ENCODE data around the gene CDC42SE2.
A peak's percentile ranks its signal among the peaks of the same experiment; 100 is the strongest.
"Not testable (repeated sequence)": the region's sequence is repeated elsewhere in the genome, so short reads cannot be mapped to it uniquely, and the experiment has no call there.

The CDC42SE2 gene

GRCh38 chr5:131250751-131251475 lies 12.9 kb upstream of the CDC42SE2 start:
- no peak for DNase-seq (ENCODE audit: low read depth)

- peak; percentile 59 for DNase-seq (ENCODE audit: low read depth)
Observed at GRCh38 chr5:131252824-131253171, 11.1 kb upstream of the CDC42SE2 start.

- DNase-seq (ENCODE audit: low read depth): not testable (repeated sequence)
Observed at GRCh38 chr5:131254025-131254424, 9.8 kb upstream of the CDC42SE2 start.

GRCh38 chr5:131254741-131255140 lies 9.1 kb upstream of the CDC42SE2 start:
- no peak for DNase-seq (ENCODE audit: low read depth)

GRCh38 chr5:131256507-131256823 lies 7.4 kb upstream of the CDC42SE2 start:
- DNase-seq (ENCODE audit: low read depth): no peak

GRCh38 chr5:131258733-131259132 lies 5.1 kb upstream of the CDC42SE2 start:
- no peak for DNase-seq (ENCODE audit: low read depth)

- no peak for DNase-seq (ENCODE audit: low read depth)
Observed at GRCh38 chr5:131259326-131259725, 4.5 kb upstream of the CDC42SE2 start.

GRCh38 chr5:131260895-131261294 lies 3.0 kb upstream of the CDC42SE2 start:
- DNase-seq (ENCODE audit: low read depth): no peak

- no peak for DNase-seq (ENCODE audit: low read depth)
Observed at GRCh38 chr5:131261483-131261882, 2.4 kb upstream of the CDC42SE2 start.

- no peak for DNase-seq (ENCODE audit: low read depth)
Observed at GRCh38 chr5:131262953-131263541, 806 bp upstream of the CDC42SE2 start.

- no peak for DNase-seq (ENCODE audit: low read depth)
Observed at GRCh38 chr5:131264451-131265099, 722 bp downstream of the CDC42SE2 start.

GRCh38 chr5:131265311-131265803 lies 1.5 kb downstream of the CDC42SE2 start:
- no peak for DNase-seq (ENCODE audit: low read depth)

- DNase-seq (ENCODE audit: low read depth): no peak
Observed at GRCh38 chr5:131266370-131267060, 2.7 kb downstream of the CDC42SE2 start.

GRCh38 chr5:131268758-131269370 lies 5.0 kb downstream of the CDC42SE2 start:
- DNase-seq (ENCODE audit: low read depth): no peak

GRCh38 chr5:131270809-131271208 lies 7.0 kb downstream of the CDC42SE2 start:
- no peak for DNase-seq (ENCODE audit: low read depth)

- DNase-seq (ENCODE audit: low read depth): not testable (repeated sequence)
Observed at GRCh38 chr5:131271888-131272287, 8.0 kb downstream of the CDC42SE2 start.

GRCh38 chr5:131272307-131272706 lies 8.5 kb downstream of the CDC42SE2 start:
- no peak for DNase-seq (ENCODE audit: low read depth)

GRCh38 chr5:131272724-131273123 lies 8.9 kb downstream of the CDC42SE2 start:
- DNase-seq (ENCODE audit: low read depth): no peak

- no peak for DNase-seq (ENCODE audit: low read depth)
Observed at GRCh38 chr5:131274326-131275063, 10.6 kb downstream of the CDC42SE2 start.

- DNase-seq (ENCODE audit: low read depth): no peak
Observed at GRCh38 chr5:131276072-131276471, 12.2 kb downstream of the CDC42SE2 start.

- no peak for DNase-seq (ENCODE audit: low read depth)
Observed at GRCh38 chr5:131277447-131277846, 13.6 kb downstream of the CDC42SE2 start.

Measured in stimulated activated CD8-positive, alpha-beta memory T cell treated with anti-CD3 and anti-CD28 coated beads, Interleukin-12 subunit alpha, Interleukin-12 subunit beta, amount 100 ng/mL, for 4 hours (primary cell).